Activated T-cell treated with anti-CD3 and anti-CD28 coated beads, Interleukin-2, amount 50 U/mL, for 4 hours (primary cell): Measurements from ENCODE around the gene SLCO2A1. TPM values are rescaled to one million over a fixed set of nuclear protein-coding genes. Genes with fewer than 3 reads are reported as not detected.
A peak's percentile ranks its signal among the peaks of the same experiment; 100 is the strongest.

Source experiments
- ATAC-seq, 2 donors: fragments of 200-7000 bp; cut with Tn5 transposase; one replicate each; pipeline ENCODE4 v1.10.0; 2021
- DNase-seq: peaks from one replicate; pipeline ENCODE4 v3.0.0-alpha.2; 2020
- H3K27me3 Mint-ChIP-seq: one replicate; pipeline ENCODE4 v1.8.0; 2021; ENCODE audit warnings: low read depth, mixed read lengths
- H3K36me3 Mint-ChIP-seq: one replicate; pipeline ENCODE4 v1.8.0; 2022; ENCODE audit warnings: mixed read lengths; ENCODE audit not compliant: insufficient read depth
- H3K4me1 Mint-ChIP-seq: one replicate; pipeline ENCODE4 v1.8.0; 2021; ENCODE audit warnings: low read depth, mixed read lengths
- H3K4me3 Mint-ChIP-seq: one replicate; pipeline ENCODE4 v1.8.0; 2021; ENCODE audit warnings: mild to moderate bottlenecking, moderate library complexity, mixed read lengths
- H3K9me3 Mint-ChIP-seq: one replicate; pipeline ENCODE4 v1.8.0; 2021; ENCODE audit warnings: mixed read lengths
- total RNA-seq, 3 donors: library from RNA; stranded (reverse); gene quantifications; one replicate each; pipeline ENCODE4 v1.2.1, GENCODE V29; 2021

SLCO2A1 gene
- total RNA-seq, 3 donors from 2014 or later, result 0.08 to 0.15 TPM; not detected in 1

- no peak overlapping the region for H3K4me3 Mint-ChIP-seq
- H3K27me3 Mint-ChIP-seq, result peaks cover 26% of the 10 kb centered on the region
- ATAC-seq (no peak), DNase-seq (no peak)
- no peaks in the 10 kb centered on the region for H3K4me1 Mint-ChIP-seq
- H3K9me3 Mint-ChIP-seq, result peaks cover 4% of the 10 kb centered on the region
- H3K36me3 Mint-ChIP-seq, result no peaks in the 10 kb centered on the region
These were observed 113.8 kb downstream of the SLCO2A1 start for GRCh38 chr3:133915685-133916658.

GRCh38 chr3:133914839-133915600 lies 114.7 kb downstream of the SLCO2A1 start:
- H3K36me3 Mint-ChIP-seq, result no peaks in the 10 kb centered on the region
- H3K4me1 Mint-ChIP-seq, result no peaks in the 10 kb centered on the region
- DNase-seq (no peak), ATAC-seq (no peak)
- peaks cover 26% of the 10 kb centered on the region for H3K27me3 Mint-ChIP-seq
- H3K9me3 Mint-ChIP-seq, result peaks cover 4% of the 10 kb centered on the region
- no peak overlapping the region for H3K4me3 Mint-ChIP-seq

- Mint-ChIP-seq H3K27me3 (peaks cover 21% of the 10 kb centered on the region), H3K9me3 (no peaks in the 10 kb centered on the region), H3K36me3 (no peaks in the 10 kb centered on the region), H3K4me3 (no peak overlapping the region), H3K4me1 (no peaks in the 10 kb centered on the region)
- no peak for DNase-seq
- ATAC-seq, result no peak
These were observed 119.3 kb downstream of the SLCO2A1 start for GRCh38 chr3:133910422-133910821.

GRCh38 chr3:133905376-133905775 lies 124.3 kb downstream of the SLCO2A1 start:
- no peaks in the 10 kb centered on the region for H3K4me1 Mint-ChIP-seq
- ATAC-seq (no peak), DNase-seq (no peak)
- H3K4me3 Mint-ChIP-seq, result no peak overlapping the region
- peaks cover 7% of the 10 kb centered on the region for H3K9me3 Mint-ChIP-seq
- peaks cover 17% of the 10 kb centered on the region for H3K27me3 Mint-ChIP-seq
- no peaks in the 10 kb centered on the region for H3K36me3 Mint-ChIP-seq

- Mint-ChIP-seq H3K36me3 (no peaks in the 10 kb centered on the region), H3K27me3 (peaks cover 25% of the 10 kb centered on the region), H3K9me3 (peaks cover 7% of the 10 kb centered on the region), H3K4me1 (peaks cover 1% of the 10 kb centered on the region), H3K4me3 (no peak overlapping the region)
- DNase-seq, result no peak
- no peak for ATAC-seq
These were observed 127.9 kb downstream of the SLCO2A1 start for GRCh38 chr3:133901847-133902246.

- H3K4me1 Mint-ChIP-seq, result peaks cover 2% of the 10 kb centered on the region
- H3K9me3 Mint-ChIP-seq, result peaks cover 7% of the 10 kb centered on the region
- no peaks in the 10 kb centered on the region for H3K36me3 Mint-ChIP-seq
- H3K27me3 Mint-ChIP-seq, result peaks cover 32% of the 10 kb centered on the region
- ATAC-seq (no peak), DNase-seq (no peak)
- no peak overlapping the region for H3K4me3 Mint-ChIP-seq
These were observed 128.6 kb downstream of the SLCO2A1 start for GRCh38 chr3:133901083-133901482.

- Mint-ChIP-seq H3K27me3 (peaks cover 33% of the 10 kb centered on the region), H3K9me3 (peaks cover 7% of the 10 kb centered on the region)
These were observed 130.4 kb downstream of the SLCO2A1 start for GRCh38 chr3:133899311-133899710.

GRCh38 chr3:133897547-133897946 lies 132.2 kb downstream of the SLCO2A1 start:
- Mint-ChIP-seq H3K4me1 (peaks cover 4% of the 10 kb centered on the region), H3K36me3 (no peaks in the 10 kb centered on the region), H3K4me3 (no peak overlapping the region), H3K27me3 (peaks cover 43% of the 10 kb centered on the region), H3K9me3 (peaks cover 1% of the 10 kb centered on the region)
- ATAC-seq (no peak), DNase-seq (no peak)

More at GRCh38 chr3:133899311-133899710, 130.4 kb downstream of the SLCO2A1 start:
- ATAC-seq (no peak), DNase-seq (no peak)
- no peak overlapping the region for H3K4me3 Mint-ChIP-seq
- peaks cover 4% of the 10 kb centered on the region for H3K4me1 Mint-ChIP-seq
- no peaks in the 10 kb centered on the region for H3K36me3 Mint-ChIP-seq

GRCh38 chr3:133896002-133896761 lies 133.5 kb downstream of the SLCO2A1 start:
- Mint-ChIP-seq H3K9me3 (no peaks in the 10 kb centered on the region), H3K27me3 (peaks cover 48% of the 10 kb centered on the region), H3K36me3 (no peaks in the 10 kb centered on the region), H3K4me1 (peaks cover 4% of the 10 kb centered on the region), H3K4me3 (peak overlapping the region; percentile 61)
- DNase-seq (no peak), ATAC-seq (peak; percentile 31 to 37)

GRCh38 chr3:133895208-133896001 lies 134.3 kb downstream of the SLCO2A1 start, which contains the start of gene RAB6B:
Gene RAB6B, minus strand, starts transcription at chr3:133895882. Its CDS starts 416 bp downstream, at chr3:133895466.
- H3K4me1 Mint-ChIP-seq, result peaks cover 4% of the 10 kb centered on the region
- H3K27me3 Mint-ChIP-seq, result peaks cover 48% of the 10 kb centered on the region
- no peaks in the 10 kb centered on the region for H3K36me3 Mint-ChIP-seq
- DNase-seq, result no peak
- H3K4me3 Mint-ChIP-seq, result peak within 1 kb of the TSS; percentile 61
- peak; percentile 70 to 81 for ATAC-seq
- H3K9me3 Mint-ChIP-seq, result no peaks in the 10 kb centered on the region

- H3K4me1 Mint-ChIP-seq, result peaks cover 4% of the 10 kb centered on the region
- H3K36me3 Mint-ChIP-seq, result no peaks in the 10 kb centered on the region
- H3K9me3 Mint-ChIP-seq, result no peaks in the 10 kb centered on the region
- no peak for ATAC-seq
- no peak for DNase-seq
- peaks cover 46% of the 10 kb centered on the region for H3K27me3 Mint-ChIP-seq
- no peak overlapping the region for H3K4me3 Mint-ChIP-seq
These were observed 135.1 kb downstream of the SLCO2A1 start for GRCh38 chr3:133894353-133895207.

GRCh38 chr3:133893683-133894352 lies 135.9 kb downstream of the SLCO2A1 start:
- Mint-ChIP-seq H3K36me3 (no peaks in the 10 kb centered on the region), H3K27me3 (peaks cover 44% of the 10 kb centered on the region), H3K9me3 (no peaks in the 10 kb centered on the region), H3K4me3 (no peak overlapping the region), H3K4me1 (peaks cover 4% of the 10 kb centered on the region)
- no peak for ATAC-seq
- DNase-seq, result no peak
